Activated T-cell treated with anti-CD3 and anti-CD28 coated beads, Interleukin-2, amount 50 U/mL, for 72 hours (primary cell): Measurements from ENCODE around the gene DDX23. TPM values are rescaled to one million over a fixed set of nuclear protein-coding genes. Genes with fewer than 3 reads are reported as not detected.

ENCODE experiments used
- ATAC-seq, 2 donors: fragments of 150-1000 bp; cut with Tn5 transposase; replicated peaks in 1 of 2; 2 replicates each; pipeline ENCODE4 v1.10.0; 2021; ENCODE audit warnings: moderate library complexity in 2 of 2, mild to moderate bottlenecking in 1 of 2
- DNase-seq, 2 donors: peaks; one replicate each; pipeline ENCODE4 v3.0.0; 2021 to 2022; ENCODE audit warnings: mixed read lengths in 1 of 2
- H3K27ac Mint-ChIP-seq: one replicate; pipeline ENCODE4 v1.8.0; 2022; ENCODE audit warnings: mild to moderate bottlenecking, moderate library complexity, mixed read lengths
- H3K27me3 Mint-ChIP-seq: one replicate; pipeline ENCODE4 v1.8.0; 2022; ENCODE audit warnings: low read depth, mixed read lengths
- H3K36me3 Mint-ChIP-seq, 2 donors: one replicate each; pipeline ENCODE4 v1.8.0; 2022; ENCODE audit warnings: mixed read lengths in 2 of 2, mild to moderate bottlenecking in 1 of 2; ENCODE audit not compliant: insufficient read depth in 2 of 2
- H3K4me1 Mint-ChIP-seq: one replicate; pipeline ENCODE4 v1.8.0; 2022; ENCODE audit warnings: low read depth, mixed read lengths
- H3K4me3 Mint-ChIP-seq, 2 donors: one replicate each; pipeline ENCODE4 v1.8.0; 2022; ENCODE audit warnings: mild to moderate bottlenecking in 2 of 2, mixed read lengths in 2 of 2, moderate library complexity in 2 of 2
- H3K9me3 Mint-ChIP-seq, 2 donors: one replicate each; pipeline ENCODE4 v1.8.0; 2022; ENCODE audit warnings: mixed read lengths in 2 of 2
- total RNA-seq, 2 donors: library from RNA; stranded (reverse); gene quantifications; one replicate each; pipeline ENCODE4 v1.2.3, GENCODE V29; 2022

DDX23 gene
- 100 to 1,000 TPM in 1 of 2 donors, 10 to 100 TPM in 1; 100.0 to 115 TPM for total RNA-seq

DNA sequence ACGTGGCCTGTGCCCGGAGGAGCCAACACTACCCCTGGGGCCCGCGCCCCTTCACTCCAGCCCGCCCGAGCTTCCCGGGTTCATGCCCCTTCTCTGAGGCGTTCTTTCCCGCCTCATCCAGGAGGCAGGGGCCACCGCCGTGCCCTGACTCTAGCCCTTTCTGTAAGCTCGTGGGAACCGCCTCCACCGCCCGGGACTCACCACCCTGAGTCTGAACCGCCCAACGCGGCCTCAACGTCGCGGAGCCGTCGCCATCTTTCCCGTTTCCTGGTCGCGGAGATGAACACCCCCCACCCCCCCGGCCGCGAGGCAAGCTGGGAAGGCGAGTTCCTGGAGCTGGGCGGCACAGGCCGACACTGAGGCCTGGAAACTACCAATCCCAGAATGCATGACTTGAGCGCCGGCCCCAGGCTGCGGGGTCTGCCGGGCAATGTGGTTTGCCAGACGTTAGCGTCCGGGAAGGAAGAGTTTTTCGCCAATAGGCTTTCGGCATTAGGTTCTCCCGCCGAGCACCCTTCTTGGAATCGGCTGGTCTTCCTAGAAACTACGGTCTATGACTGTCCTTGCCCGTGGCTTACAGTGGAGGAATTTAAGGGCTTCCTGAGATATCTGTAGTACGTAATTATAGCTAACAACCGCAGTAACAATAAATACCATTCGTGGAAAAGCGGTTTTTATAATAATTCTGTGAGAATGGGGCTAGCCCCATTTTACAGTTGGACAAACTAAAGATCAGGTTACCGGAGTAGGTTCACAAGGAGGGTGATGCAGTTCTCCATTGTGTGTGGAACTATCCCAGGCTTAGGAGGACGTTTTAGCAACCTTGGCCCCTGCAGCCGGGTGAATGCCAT, at the start of gene DDX23:
DDX23 (minus strand) TSS at position 281 of the 851 bp plus-strand sequence. CDS start 6,381 bp downstream, outside the sequence.
- Mint-ChIP-seq H3K4me3 (peak within 1 kb of the TSS; percentile 84 to 98), H3K9me3 (no peaks in the 10 kb centered on the region), H3K27ac (peak within 1 kb of the TSS; percentile 99), H3K27me3 (no peaks in the 10 kb centered on the region), H3K4me1 (peaks cover 36% of the 10 kb centered on the region), H3K36me3 (peaks cover 4 to 14% of the 10 kb centered on the region in 2 donors)
- peak; percentile 91 to 92 for DNase-seq
- peak; percentile 95 to 96 for ATAC-seq

GRCh38 chr12:48901278-48901677, 49.3 kb upstream of the DDX23 start:
- no peaks in the 10 kb centered on the region for H3K9me3 Mint-ChIP-seq
- H3K4me3 Mint-ChIP-seq = no peak overlapping the region
- H3K36me3 Mint-ChIP-seq = no peaks in the 10 kb centered on the region
- DNase-seq (peak; percentile 29 to 45), ATAC-seq (peak; percentile 77 to 90)
- H3K27me3 Mint-ChIP-seq = peaks cover 5% of the 10 kb centered on the region
- H3K4me1 Mint-ChIP-seq = peaks cover 25% of the 10 kb centered on the region
- H3K27ac Mint-ChIP-seq = no peak overlapping the region

GRCh38 chr12:48899651-48900050, 47.7 kb upstream of the DDX23 start:
- peaks cover 5% of the 10 kb centered on the region for H3K27me3 Mint-ChIP-seq
- no peak overlapping the region for H3K4me3 Mint-ChIP-seq
- H3K36me3 Mint-ChIP-seq = no peaks in the 10 kb centered on the region
- DNase-seq (no peak), ATAC-seq (no peak)
- H3K4me1 Mint-ChIP-seq = peaks cover 23% of the 10 kb centered on the region
- no peaks in the 10 kb centered on the region for H3K9me3 Mint-ChIP-seq
- no peak overlapping the region for H3K27ac Mint-ChIP-seq

DNA sequence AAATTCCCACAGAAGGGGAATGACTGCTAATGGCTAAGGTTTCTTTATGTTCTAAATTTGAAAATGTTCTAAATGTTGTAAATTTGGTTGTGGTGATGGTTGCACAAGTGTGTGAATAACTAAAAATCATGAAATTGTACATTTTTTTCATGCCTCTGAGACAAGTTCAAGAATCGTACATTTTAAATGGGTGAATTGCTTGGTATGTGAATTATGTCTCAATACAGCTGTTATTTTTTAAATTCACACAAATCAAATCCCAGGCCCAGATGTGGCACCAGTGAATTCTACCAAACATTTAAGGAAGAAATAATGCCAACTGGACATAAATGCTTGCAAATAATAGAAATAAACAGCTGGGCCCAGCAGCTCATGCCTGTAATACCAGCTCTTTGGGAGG, 42.3 kb upstream of the DDX23 start:
- H3K9me3 Mint-ChIP-seq = no peaks in the 10 kb centered on the region
- peaks cover 22% of the 10 kb centered on the region for H3K27me3 Mint-ChIP-seq
- DNase-seq (no peak), ATAC-seq (no peak)
- no peak overlapping the region for H3K27ac Mint-ChIP-seq
- peaks cover 8% of the 10 kb centered on the region for H3K4me1 Mint-ChIP-seq
- no peaks in the 10 kb centered on the region for H3K36me3 Mint-ChIP-seq
- no peak overlapping the region for H3K4me3 Mint-ChIP-seq

DNA sequence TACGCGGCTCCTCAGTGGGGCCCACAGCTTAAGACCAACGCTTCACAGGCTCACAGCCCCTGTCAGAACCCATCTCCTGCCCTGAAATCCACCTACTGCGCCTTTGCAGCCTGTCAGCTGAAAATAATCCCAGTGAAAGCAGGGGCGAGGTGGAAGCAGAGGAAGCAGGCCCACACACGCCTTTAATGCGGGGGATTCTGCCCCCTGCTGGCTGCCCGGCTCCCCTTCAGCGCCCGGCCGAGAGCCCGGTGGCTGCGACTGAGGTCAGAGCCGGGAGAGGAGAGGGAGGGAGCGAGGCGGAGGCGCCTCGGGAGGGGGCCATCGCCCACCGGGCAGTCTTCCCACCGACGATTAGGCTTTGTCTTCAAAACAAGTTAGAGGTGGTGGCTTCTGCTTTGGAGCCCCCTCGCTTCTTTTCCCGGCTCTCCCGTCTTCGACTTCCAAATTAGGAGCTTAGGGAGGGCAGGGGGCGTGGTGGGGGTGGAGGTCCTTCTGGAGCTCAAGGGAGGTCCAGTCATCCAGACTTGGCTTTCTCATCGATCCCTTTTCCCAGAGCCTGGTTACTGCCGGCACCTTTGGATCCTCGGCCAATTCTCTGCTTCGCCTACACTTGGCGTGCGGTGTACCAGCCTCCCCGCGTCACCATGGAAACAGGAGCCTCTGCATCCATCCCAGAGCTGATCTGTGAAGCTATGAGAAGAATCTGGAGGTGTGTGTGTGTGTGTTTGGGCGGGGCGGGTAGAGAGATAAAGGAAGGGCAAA, 38.9 kb upstream of the DDX23 start:
- DNase-seq (peak; percentile 80 to 86), ATAC-seq (peak; percentile 99)
- peak overlapping the region; percentile 13 to 56 for H3K4me3 Mint-ChIP-seq
- H3K27ac Mint-ChIP-seq = no peak overlapping the region
- H3K36me3 Mint-ChIP-seq = no peaks in the 10 kb centered on the region
- H3K27me3 Mint-ChIP-seq = peaks cover 18% of the 10 kb centered on the region
- H3K4me1 Mint-ChIP-seq = peaks cover 8% of the 10 kb centered on the region
- no peaks in the 10 kb centered on the region for H3K9me3 Mint-ChIP-seq

DNA sequence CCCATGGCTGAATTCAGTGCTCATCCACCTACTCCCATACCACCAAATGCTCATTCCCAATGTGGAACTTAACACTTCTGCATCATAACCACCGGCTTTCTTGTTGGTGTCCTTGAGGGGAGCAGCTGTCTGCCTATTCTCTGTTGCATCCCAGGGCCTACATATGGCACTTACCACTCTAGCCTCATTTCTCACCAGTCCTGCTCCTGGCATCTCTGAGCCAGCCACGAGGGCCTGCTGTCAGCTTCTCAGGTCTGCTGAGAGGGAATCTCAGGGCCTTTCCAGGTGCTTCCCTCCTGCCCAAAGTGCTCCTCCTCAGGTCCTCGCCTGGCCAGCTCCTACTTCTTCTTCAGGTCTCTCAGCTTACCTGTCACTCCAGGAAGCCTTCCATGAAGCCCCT, 37.7 kb upstream of the DDX23 start:
- H3K4me3 Mint-ChIP-seq = no peak overlapping the region
- H3K36me3 Mint-ChIP-seq = no peaks in the 10 kb centered on the region
- no peaks in the 10 kb centered on the region for H3K9me3 Mint-ChIP-seq
- H3K4me1 Mint-ChIP-seq = peaks cover 8% of the 10 kb centered on the region
- DNase-seq = no peak
- peaks cover 18% of the 10 kb centered on the region for H3K27me3 Mint-ChIP-seq
- H3K27ac Mint-ChIP-seq = no peak overlapping the region
- no peak for ATAC-seq

DNA sequence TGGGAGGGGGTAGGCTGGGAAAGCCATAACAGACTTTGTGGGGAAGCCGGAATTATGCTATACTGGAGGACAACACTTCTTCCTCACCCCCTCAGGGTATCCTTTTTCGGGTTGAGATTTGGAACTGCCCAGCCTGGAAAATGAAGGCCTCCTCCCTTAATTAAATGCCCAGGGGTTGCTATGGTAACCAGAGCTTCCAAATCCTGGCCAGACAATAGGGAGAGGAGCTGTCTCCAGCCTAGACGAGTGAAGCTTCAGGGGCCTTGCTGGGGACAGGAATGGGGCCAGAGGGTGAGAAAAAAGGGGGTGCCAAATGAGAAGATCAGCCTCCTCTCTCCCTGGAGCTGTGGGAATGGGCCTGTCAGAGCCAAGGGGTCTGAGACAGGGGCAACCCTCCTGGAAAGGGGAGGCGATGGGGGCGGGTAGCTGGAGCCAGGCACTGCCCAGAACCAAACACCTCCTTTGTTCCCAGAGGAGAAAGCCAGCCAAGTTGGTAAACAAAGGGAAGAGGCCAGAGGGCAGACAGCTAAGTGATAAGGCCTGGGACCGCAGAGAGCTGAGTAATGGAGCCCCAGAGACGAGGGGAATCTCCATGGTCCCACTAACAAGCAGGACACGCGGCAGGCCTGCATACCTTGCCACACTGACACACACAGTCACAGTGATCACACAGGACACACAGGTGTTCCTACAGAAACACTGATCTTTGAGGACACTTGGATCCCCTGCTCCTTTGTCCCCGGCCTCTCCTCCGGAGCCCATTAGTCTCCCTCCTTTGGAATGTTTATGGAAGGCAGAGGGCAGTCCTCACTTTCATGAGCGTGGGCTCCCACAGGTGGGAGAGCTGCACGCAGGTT, 31.6 kb upstream of the DDX23 start:
- no peaks in the 10 kb centered on the region for H3K9me3 Mint-ChIP-seq
- peaks cover 8% of the 10 kb centered on the region for H3K4me1 Mint-ChIP-seq
- H3K27ac Mint-ChIP-seq = no peak overlapping the region
- ATAC-seq (no peak), DNase-seq (no peak)
- H3K4me3 Mint-ChIP-seq = no peak overlapping the region
- no peaks in the 10 kb centered on the region for H3K36me3 Mint-ChIP-seq
- peaks cover 26% of the 10 kb centered on the region for H3K27me3 Mint-ChIP-seq

DNA sequence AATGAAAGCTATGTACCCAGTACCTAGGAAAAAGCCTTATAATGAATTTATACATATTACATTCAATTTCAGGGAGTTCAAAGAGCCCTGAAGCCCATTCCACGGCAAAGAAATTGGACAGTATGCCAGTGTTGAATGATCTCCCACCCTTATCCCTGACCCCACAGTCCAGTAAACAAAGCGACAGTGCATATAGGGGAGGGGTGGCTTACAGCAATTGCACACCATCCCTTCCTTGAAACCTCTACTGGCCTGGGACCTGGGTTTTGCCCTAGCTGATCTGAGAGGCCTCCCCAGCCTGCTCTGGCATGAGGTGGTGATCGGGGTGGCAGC, 31.0 kb upstream of the DDX23 start:
- no peak overlapping the region for H3K27ac Mint-ChIP-seq
- no peak for ATAC-seq
- no peak overlapping the region for H3K4me3 Mint-ChIP-seq
- H3K27me3 Mint-ChIP-seq = peaks cover 26% of the 10 kb centered on the region
- peaks cover 8% of the 10 kb centered on the region for H3K4me1 Mint-ChIP-seq
- DNase-seq = no peak
- H3K9me3 Mint-ChIP-seq = no peaks in the 10 kb centered on the region
- H3K36me3 Mint-ChIP-seq = no peaks in the 10 kb centered on the region

DNA sequence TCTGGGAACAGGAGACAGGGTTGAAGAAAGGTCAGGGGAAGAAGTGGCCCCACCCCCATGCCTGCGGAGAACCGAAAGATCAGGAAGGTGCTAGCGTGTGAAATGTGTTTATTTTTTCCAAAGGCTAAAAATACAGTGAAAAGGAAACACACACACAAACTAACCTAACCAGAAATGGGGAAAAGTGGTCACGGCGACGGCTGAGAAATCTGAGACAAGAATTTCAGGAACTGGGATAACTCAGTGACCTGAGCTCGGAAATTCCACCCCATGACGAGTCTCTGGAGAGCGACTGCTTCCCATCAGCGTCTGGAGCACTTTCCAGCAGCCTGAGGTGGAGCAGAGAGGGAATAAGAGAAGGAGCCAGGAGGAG, 30.3 kb upstream of the DDX23 start:
- ATAC-seq (no peak), DNase-seq (no peak)
- Mint-ChIP-seq H3K4me1 (peaks cover 8% of the 10 kb centered on the region), H3K27me3 (peaks cover 26% of the 10 kb centered on the region), H3K4me3 (no peak overlapping the region), H3K36me3 (no peaks in the 10 kb centered on the region), H3K9me3 (no peaks in the 10 kb centered on the region), H3K27ac (no peak overlapping the region)

DNA sequence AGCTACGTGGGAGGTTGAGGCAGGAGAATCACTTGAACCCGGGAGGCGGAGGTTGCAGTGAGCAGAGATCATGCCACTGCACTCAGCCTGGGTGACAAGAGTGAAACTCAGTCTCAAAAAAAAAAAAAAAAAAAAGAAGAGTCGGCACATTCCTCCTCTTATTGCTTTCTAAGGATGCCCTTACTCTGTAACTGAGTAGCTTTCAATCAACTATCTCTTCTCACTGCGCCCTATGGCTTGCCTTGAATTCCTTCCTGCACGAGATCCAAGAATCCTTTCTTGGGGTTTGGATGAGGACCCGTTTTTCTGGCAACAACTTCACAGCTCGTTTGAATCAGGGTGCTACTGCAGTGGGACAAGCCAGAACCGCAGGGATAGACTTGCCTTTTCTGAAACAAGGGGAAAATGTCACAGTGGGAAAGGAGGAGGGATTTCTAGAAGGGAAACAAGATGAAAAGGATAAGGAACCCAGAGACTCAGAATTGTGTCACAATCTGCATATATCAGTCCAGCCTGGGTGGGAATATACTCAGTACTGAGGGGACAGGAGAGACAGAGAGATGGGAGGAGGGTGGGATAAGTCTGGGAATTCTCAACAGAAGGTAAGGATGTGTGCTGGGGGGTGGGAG, 29.8 kb upstream of the DDX23 start:
- Mint-ChIP-seq H3K4me1 (peaks cover 8% of the 10 kb centered on the region), H3K27ac (no peak overlapping the region), H3K4me3 (no peak overlapping the region), H3K36me3 (no peaks in the 10 kb centered on the region), H3K9me3 (no peaks in the 10 kb centered on the region), H3K27me3 (peaks cover 26% of the 10 kb centered on the region)
- DNase-seq = no peak
- no peak for ATAC-seq

GRCh38 chr12:48880647-48881046, 28.7 kb upstream of the DDX23 start:
- Mint-ChIP-seq H3K27ac (no peak overlapping the region), H3K36me3 (no peaks in the 10 kb centered on the region), H3K4me1 (peaks cover 8% of the 10 kb centered on the region), H3K9me3 (no peaks in the 10 kb centered on the region), H3K4me3 (no peak overlapping the region), H3K27me3 (peaks cover 26% of the 10 kb centered on the region)
- ATAC-seq = no peak
- no peak for DNase-seq

DNA sequence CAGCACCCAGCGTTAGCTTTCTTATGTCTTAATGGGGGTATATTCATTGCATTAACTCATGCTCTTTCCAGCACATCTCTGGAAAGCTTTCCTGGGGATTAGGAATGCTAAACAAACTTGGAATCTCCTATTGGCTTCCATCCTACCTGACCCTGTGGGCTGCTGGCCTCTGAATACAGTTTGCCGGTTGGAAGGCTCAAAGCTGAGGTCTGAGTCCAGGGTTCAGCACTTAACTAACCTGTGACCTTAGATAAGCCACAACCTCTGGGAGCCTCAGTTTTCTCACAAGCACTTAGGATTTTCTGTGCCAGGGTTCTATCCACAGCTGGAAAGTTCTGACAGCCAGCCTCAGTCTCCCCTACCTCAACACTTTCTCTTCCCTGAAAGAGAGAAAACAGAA, 26.6 kb upstream of the DDX23 start:
- Mint-ChIP-seq H3K4me1 (peaks cover 8% of the 10 kb centered on the region), H3K27ac (no peak overlapping the region)

More for the DNA sequence above, 26.6 kb upstream of the DDX23 start:
- Mint-ChIP-seq H3K27me3 (peaks cover 26% of the 10 kb centered on the region), H3K36me3 (no peaks in the 10 kb centered on the region), H3K4me3 (no peak overlapping the region), H3K9me3 (no peaks in the 10 kb centered on the region)
- DNase-seq (no peak), ATAC-seq (no peak)
